ENCODE data around the gene PHLDB2. TPM values are rescaled to one million over a fixed set of nuclear protein-coding genes. Genes with fewer than 3 reads are reported as not detected.

Gene PHLDB2
- 32.4 to 37.2 TPM (median 36.0 TPM) in 3 replicates for total RNA-seq

DNA sequence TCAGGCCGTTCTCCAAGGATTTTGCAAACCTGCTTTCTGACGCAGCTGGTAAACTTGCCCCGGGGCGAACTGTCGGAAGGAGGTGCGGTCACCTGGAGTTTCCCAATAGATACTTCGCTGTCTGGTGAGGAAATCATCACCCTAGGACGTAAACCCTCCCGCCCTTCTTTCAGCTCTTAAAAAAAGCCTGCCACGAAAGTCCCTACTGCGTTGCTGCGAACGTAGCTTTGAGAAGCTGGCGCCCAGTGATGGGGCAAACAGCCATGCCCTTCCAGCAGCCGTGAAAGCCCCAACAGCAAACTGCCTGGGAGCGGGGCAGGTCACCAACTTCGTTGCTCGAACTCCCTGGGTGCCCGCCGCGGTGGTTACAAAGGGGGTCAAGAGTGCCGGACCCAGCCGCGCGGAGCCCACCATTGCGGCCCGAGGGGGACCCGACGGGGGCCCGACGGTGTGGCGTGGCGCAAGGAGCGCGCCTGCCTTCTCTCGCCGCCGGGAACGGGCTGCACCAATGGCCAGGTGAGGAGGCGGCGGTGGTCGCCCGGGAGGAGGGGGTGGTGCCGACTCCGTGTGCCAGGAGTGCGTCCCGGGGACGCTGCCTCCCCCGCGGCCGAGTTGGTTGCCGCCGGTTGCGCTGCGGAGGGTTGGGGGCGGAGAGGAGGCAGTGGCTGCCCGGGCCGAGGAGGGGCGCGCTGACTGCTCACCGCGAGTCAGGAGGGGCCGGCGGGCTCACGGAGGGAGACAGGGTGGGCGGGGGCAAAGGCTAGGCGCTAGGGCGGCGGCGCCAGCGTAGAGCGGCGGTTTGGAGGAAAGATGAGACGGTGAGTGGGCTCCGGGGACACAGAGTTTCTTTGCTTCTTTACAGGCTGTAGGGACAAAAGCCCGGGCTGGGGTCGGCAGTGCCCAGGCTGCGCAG is at the start of gene PHLDB2:
Gene PHLDB2, plus strand, starts transcription at position 205 of the 913 bp plus-strand sequence. CDS start 24,813 bp downstream, outside the sequence.
- peak; percentile 65 to 81 for DNase-seq (ENCODE audit: low spot score in 2 of 2, unreplicated experiment in 2 of 2)
- no peaks in the 10 kb centered on the region for H3K27me3 Mint-ChIP-seq (ENCODE audit: low read depth)

DNA sequence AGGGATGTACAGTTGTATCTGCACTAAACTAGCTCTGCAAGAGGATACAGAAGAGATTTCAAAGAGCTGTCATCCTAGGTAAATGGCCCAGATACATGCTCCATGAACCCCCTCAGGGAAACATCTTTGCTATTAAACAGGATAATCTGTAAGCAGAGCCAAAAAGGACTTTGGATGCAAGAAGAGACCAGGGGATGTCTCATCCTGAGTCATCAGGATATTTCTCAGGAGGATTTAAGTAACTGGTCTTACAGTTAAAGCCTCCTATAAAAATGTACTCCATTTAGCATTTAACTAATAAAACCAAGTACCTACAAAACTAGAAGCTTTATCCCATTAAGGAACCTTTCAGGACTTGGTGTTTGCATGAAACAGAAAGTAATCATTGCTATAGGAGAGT is 48.2 kb upstream of the PHLDB2 start:
- H3K9me3 Mint-ChIP-seq = peaks cover 10% of the 10 kb centered on the region
- H3K27ac Mint-ChIP-seq = peak overlapping the region; percentile 77
- H3K4me3 Mint-ChIP-seq = no peak overlapping the region
- TF ChIP-seq, protein P1, sequence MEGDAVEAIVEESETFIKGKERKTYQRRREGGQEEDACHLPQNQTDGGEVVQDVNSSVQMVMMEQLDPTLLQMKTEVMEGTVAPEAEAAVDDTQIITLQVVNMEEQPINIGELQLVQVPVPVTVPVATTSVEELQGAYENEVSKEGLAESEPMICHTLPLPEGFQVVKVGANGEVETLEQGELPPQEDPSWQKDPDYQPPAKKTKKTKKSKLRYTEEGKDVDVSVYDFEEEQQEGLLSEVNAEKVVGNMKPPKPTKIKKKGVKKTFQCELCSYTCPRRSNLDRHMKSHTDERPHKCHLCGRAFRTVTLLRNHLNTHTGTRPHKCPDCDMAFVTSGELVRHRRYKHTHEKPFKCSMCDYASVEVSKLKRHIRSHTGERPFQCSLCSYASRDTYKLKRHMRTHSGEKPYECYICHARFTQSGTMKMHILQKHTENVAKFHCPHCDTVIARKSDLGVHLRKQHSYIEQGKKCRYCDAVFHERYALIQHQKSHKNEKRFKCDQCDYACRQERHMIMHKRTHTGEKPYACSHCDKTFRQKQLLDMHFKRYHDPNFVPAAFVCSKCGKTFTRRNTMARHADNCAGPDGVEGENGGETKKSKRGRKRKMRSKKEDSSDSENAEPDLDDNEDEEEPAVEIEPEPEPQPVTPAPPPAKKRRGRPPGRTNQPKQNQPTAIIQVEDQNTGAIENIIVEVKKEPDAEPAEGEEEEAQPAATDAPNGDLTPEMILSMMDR (IDR thresholded peaks at IDR 0.05; ENCODE audit: unreplicated experiment) = no peak
- DNase-seq (ENCODE audit: low spot score in 2 of 2, unreplicated experiment in 2 of 2) = no peak
- peaks cover 7% of the 10 kb centered on the region for H3K36me3 Mint-ChIP-seq
- H3K4me1 Mint-ChIP-seq = peaks cover 38% of the 10 kb centered on the region
- H3K27me3 Mint-ChIP-seq (ENCODE audit: low read depth) = no peaks in the 10 kb centered on the region

More for the DNA sequence above, at the start of gene PHLDB2:
- Mint-ChIP-seq H3K9me3 (no peaks in the 10 kb centered on the region), H3K27ac (peak within 1 kb of the TSS; percentile 98), H3K36me3 (no peaks in the 10 kb centered on the region), H3K4me3 (peak within 1 kb of the TSS; percentile 99), H3K4me1 (peaks cover 50% of the 10 kb centered on the region)
- TF ChIP-seq, protein P1 (IDR thresholded peaks at IDR 0.05; ENCODE audit: unreplicated experiment) = no peak

DNA sequence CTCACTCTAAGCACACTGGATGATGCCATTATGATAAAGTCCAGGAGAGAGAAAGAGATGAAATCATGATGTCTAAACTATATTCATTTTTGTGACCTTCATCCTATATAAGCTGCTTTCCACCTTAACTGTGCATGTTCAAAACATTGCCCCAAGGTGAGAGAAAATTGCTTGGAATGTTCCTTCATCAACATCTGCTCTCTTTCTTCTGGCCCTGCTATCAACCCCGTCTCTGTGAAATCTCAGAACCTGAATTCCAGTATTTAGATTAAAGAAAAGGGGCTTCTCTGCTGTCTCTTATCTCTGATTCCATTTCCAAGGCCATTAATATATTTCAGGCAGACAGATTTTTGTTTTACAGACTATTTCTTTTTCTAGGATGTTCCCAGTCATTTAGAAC is 47.3 kb upstream of the PHLDB2 start:
- no peaks in the 10 kb centered on the region for H3K27me3 Mint-ChIP-seq (ENCODE audit: low read depth)
- H3K9me3 Mint-ChIP-seq = peaks cover 19% of the 10 kb centered on the region
- no peak for DNase-seq (ENCODE audit: low spot score in 2 of 2, unreplicated experiment in 2 of 2)
- peak overlapping the region; percentile 77 for H3K27ac Mint-ChIP-seq
- peaks cover 7% of the 10 kb centered on the region for H3K36me3 Mint-ChIP-seq
- H3K4me3 Mint-ChIP-seq = no peak overlapping the region
- H3K4me1 Mint-ChIP-seq = peaks cover 38% of the 10 kb centered on the region
- TF ChIP-seq, protein P1 (IDR thresholded peaks at IDR 0.05; ENCODE audit: unreplicated experiment) = no peak

DNA sequence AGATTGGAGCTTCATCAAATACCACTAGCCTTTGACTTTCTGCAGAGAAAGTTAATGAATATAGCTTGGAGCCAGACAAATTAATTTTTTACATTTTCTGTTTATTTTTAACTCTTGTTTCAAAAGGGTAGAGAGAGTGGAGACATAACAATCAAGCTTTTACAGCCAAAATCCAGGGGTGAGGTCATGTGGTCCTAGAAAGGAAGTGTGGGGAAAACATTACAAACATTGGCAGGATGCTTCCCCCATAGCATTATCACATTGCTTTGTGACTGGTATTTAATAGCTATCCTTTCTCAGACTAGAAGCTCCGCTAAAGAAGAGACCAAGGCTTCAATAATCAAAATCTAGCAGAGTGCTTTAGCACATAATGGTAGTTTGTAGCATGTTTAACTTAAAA is 46.4 kb upstream of the PHLDB2 start:
- peak overlapping the region; percentile 77 for H3K27ac Mint-ChIP-seq
- H3K9me3 Mint-ChIP-seq = peaks cover 23% of the 10 kb centered on the region
- H3K27me3 Mint-ChIP-seq (ENCODE audit: low read depth) = no peaks in the 10 kb centered on the region
- no peak for DNase-seq (ENCODE audit: low spot score in 2 of 2, unreplicated experiment in 2 of 2)
- H3K36me3 Mint-ChIP-seq = peaks cover 7% of the 10 kb centered on the region
- peaks cover 38% of the 10 kb centered on the region for H3K4me1 Mint-ChIP-seq
- TF ChIP-seq, protein P1 (IDR thresholded peaks at IDR 0.05; ENCODE audit: unreplicated experiment) = no peak
- H3K4me3 Mint-ChIP-seq = no peak overlapping the region

DNA sequence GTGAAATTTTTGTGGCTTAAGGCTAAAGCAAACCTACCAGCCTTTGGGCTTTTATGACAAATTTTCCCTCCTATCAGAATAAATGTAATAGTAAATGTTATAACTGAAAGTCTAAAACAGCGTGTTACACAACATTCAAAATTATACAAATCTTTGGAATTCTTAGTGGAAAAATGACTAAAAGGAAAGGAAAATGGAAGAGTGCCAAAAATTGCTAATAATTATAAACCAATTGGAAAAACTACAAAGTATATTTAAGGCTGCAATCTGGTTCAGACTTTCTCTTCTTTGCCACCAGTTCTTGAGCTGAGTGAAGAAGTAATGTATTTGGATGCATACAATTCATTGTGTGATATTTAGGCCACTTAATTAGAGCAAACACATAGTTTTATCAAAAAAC is 45.6 kb upstream of the PHLDB2 start:
- TF ChIP-seq, protein P1 (IDR thresholded peaks at IDR 0.05; ENCODE audit: unreplicated experiment) = no peak
- H3K9me3 Mint-ChIP-seq = peaks cover 29% of the 10 kb centered on the region
- H3K4me1 Mint-ChIP-seq = peaks cover 38% of the 10 kb centered on the region
- H3K27ac Mint-ChIP-seq = no peak overlapping the region
- no peak for DNase-seq (ENCODE audit: low spot score in 2 of 2, unreplicated experiment in 2 of 2)
- H3K4me3 Mint-ChIP-seq = no peak overlapping the region
- H3K27me3 Mint-ChIP-seq (ENCODE audit: low read depth) = no peaks in the 10 kb centered on the region
- H3K36me3 Mint-ChIP-seq = peaks cover 7% of the 10 kb centered on the region
